Measurements from ENCODE around the gene FERMT1. TPM values are rescaled to one million over a fixed set of nuclear protein-coding genes. Genes with fewer than 3 reads are reported as not detected.

Gene FERMT1
- total and polyA plus RNA-seq, 2 of the 13 experiments (the other 11 are each of a cell fraction or from before 2014, with no cell fraction given) = 15.8 to 29.5 TPM

GRCh38 chr20:6122873-6123648 lies at the start of gene FERMT1 (continued):
- TF ChIP-seq, protein P1, sequence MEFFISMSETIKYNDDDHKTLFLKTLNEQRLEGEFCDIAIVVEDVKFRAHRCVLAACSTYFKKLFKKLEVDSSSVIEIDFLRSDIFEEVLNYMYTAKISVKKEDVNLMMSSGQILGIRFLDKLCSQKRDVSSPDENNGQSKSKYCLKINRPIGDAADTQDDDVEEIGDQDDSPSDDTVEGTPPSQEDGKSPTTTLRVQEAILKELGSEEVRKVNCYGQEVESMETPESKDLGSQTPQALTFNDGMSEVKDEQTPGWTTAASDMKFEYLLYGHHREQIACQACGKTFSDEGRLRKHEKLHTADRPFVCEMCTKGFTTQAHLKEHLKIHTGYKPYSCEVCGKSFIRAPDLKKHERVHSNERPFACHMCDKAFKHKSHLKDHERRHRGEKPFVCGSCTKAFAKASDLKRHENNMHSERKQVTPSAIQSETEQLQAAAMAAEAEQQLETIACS (CRISPR knock-in tag; IDR thresholded peaks at IDR 0.05) = peak; percentile 72
- TF ChIP-seq TBX2 (CRISPR knock-in tag; IDR thresholded peaks at IDR 0.05; ENCODE audit: borderline replicate concordance) (peak; percentile 80), ZNF614 (CRISPR knock-in tag; IDR thresholded peaks at IDR 0.05; ENCODE audit: borderline replicate concordance) (peak; percentile 16; the same call in 1 of the 2 replicates), TARDBP (CRISPR knock-in tag; IDR thresholded peaks at IDR 0.05) (no peak; the same call in 1 of the 2 replicates), ZNF552 (CRISPR knock-in tag; IDR thresholded peaks at IDR 0.05; ENCODE audit: borderline replicate concordance) (peak; percentile 93), HNF1A (IDR thresholded peaks at IDR 0.05; ENCODE audit: low read depth) (no peak; the same call in 1 of the 2 replicates), HNF1A (CRISPR knock-in tag; IDR thresholded peaks at IDR 0.05; ENCODE audit: borderline replicate concordance) (peak; percentile 75), ZNF446 (CRISPR knock-in tag; IDR thresholded peaks at IDR 0.05) (peak; percentile 94; the same call in 1 of the 2 replicates), MXD4 (CRISPR knock-in tag; IDR thresholded peaks at IDR 0.05) (peak; percentile 94), POLR2AphosphoS5 (IDR thresholded peaks at IDR 0.05; ENCODE audit: low read depth, low read length) (peak; percentile 54), ZSCAN25 (CRISPR knock-in tag; IDR thresholded peaks at IDR 0.05) (peak; percentile 54; the same call in 1 of the 2 replicates), TCF7L2 (IDR thresholded peaks at IDR 0.05; ENCODE audit: low read depth, low read length) (no peak), TP53 (CRISPR knock-in tag; conservative IDR thresholded peaks at IDR 0.05) (peak; percentile 18; the same call in 1 of the 2 replicates), MNT (IDR thresholded peaks at IDR 0.05) (no peak), ZNF501 (CRISPR knock-in tag; IDR thresholded peaks at IDR 0.05) (peak; percentile 23; the same call in 1 of the 2 replicates)
